HG03097 (cell line): Measurements from ENCODE around the gene TALDO1.

Experiments
- ATAC-seq: cut with Tn5 transposase; IDR thresholded peaks from one replicate; pipeline ENCODE4 v1.9.1; 2021; ENCODE audit not compliant: unreplicated experiment, low FRiP score

Gene TALDO1

GRCh38 chr11:714436-714835 is 32.8 kb upstream of the TALDO1 start:
- ATAC-seq: no peak

GRCh38 chr11:719214-720016 is 27.8 kb upstream of the TALDO1 start:
- no peak for ATAC-seq

GRCh38 chr11:720017-720641 is 27.1 kb upstream of the TALDO1 start:
- no peak for ATAC-seq

GRCh38 chr11:720642-721246 is 26.5 kb upstream of the TALDO1 start:
- no peak for ATAC-seq

GRCh38 chr11:721247-721740 is 26.0 kb upstream of the TALDO1 start:
- no peak for ATAC-seq

GRCh38 chr11:721741-722345 is 25.4 kb upstream of the TALDO1 start:
- no peak for ATAC-seq

- ATAC-seq: no peak
These were observed 24.9 kb upstream of the TALDO1 start for GRCh38 chr11:722346-722811.

GRCh38 chr11:723120-723883 is 24.0 kb upstream of the TALDO1 start:
- ATAC-seq: no peak

- ATAC-seq: no peak
These were observed 23.1 kb upstream of the TALDO1 start for GRCh38 chr11:724049-724777.

GRCh38 chr11:724778-725386 is 22.4 kb upstream of the TALDO1 start:
- no peak for ATAC-seq

GRCh38 chr11:725624-726202 is 21.6 kb upstream of the TALDO1 start:
- ATAC-seq: no peak

- ATAC-seq: no peak
These were observed 20.7 kb upstream of the TALDO1 start for GRCh38 chr11:726278-727220.

GRCh38 chr11:727281-727701 is 20.0 kb upstream of the TALDO1 start:
- ATAC-seq: no peak

GRCh38 chr11:727859-728748 is 19.2 kb upstream of the TALDO1 start:
- no peak for ATAC-seq

GRCh38 chr11:728901-729491 is 18.3 kb upstream of the TALDO1 start:
- no peak for ATAC-seq

- no peak for ATAC-seq
These were observed 17.7 kb upstream of the TALDO1 start for GRCh38 chr11:729492-730074.
